DND-41 (cell line): Measurements from ENCODE around the gene PIPOX.

Source experiments
- ATAC-seq: fragments of 200-7000 bp; cut with Tn5 transposase; 3 replicates; pipeline ENCODE4 v1.9.1; 2021; ENCODE audit warnings: low read depth; ENCODE audit not compliant: insufficient read depth
- DNase-seq: peaks from one replicate; pipeline ENCODE4 v3.0.0-alpha.2; 2020
- H2AFZ ChIP-seq: 2 replicates; pipeline ENCODE4 v1.6.0; 2012; ENCODE audit warnings: low read depth, low read length
- H3K27ac ChIP-seq: 2 replicates; pipeline ENCODE4 v1.5.1; 2012; ENCODE audit warnings: low read length, inconsistent platforms
- H3K27me3 ChIP-seq: fragments of 200-600 bp; sonication (generic); 2 replicates; pipeline ENCODE4 v1.6.0; 2012; ENCODE audit warnings: low read length, mild to moderate bottlenecking, inconsistent platforms; ENCODE audit not compliant: insufficient read depth, poor library complexity
- H3K36me3 ChIP-seq: 2 replicates; pipeline ENCODE4 v1.5.1; 2012; ENCODE audit warnings: low read length, inconsistent platforms; ENCODE audit not compliant: insufficient read depth
- H3K4me1 ChIP-seq: 2 replicates; pipeline ENCODE4 v1.5.1; 2012; ENCODE audit warnings: mild to moderate bottlenecking, low read length; ENCODE audit not compliant: insufficient read depth
- H3K4me2 ChIP-seq: 2 replicates; pipeline ENCODE4 v1.6.0; 2012; ENCODE audit warnings: mild to moderate bottlenecking, moderate library complexity, low read length, inconsistent platforms; ENCODE audit not compliant: insufficient read depth
- H3K4me3 ChIP-seq, 2 experiments: fragments of 200-600 bp in 1 of 2; shearing (Covaris generic) in 1 of 2; 2 replicates each; pipeline ENCODE4 v1.5.1; 2012 to 2016; ENCODE audit warnings: inconsistent platforms in 2 of 2, low read length in 2 of 2, mild to moderate bottlenecking in 2 of 2, low read depth in 1 of 2, moderate library complexity in 1 of 2
- H3K79me2 ChIP-seq: 2 replicates; pipeline ENCODE4 v1.6.0; 2012; ENCODE audit warnings: low read length, inconsistent platforms; ENCODE audit not compliant: insufficient read depth
- H3K9ac ChIP-seq: 2 replicates; pipeline ENCODE4 v1.6.0; 2012; ENCODE audit warnings: low read depth, mild to moderate bottlenecking, inconsistent platforms, low read length, moderate library complexity
- H3K9me3 ChIP-seq: 2 replicates; pipeline ENCODE4 v1.5.1; 2012; ENCODE audit warnings: low read length, moderate library complexity, mild to moderate bottlenecking, inconsistent platforms; ENCODE audit not compliant: insufficient read depth, severe bottlenecking
- H4K20me1 ChIP-seq: 2 replicates; pipeline ENCODE4 v1.6.0; 2012; ENCODE audit warnings: low read length; ENCODE audit not compliant: insufficient read depth
- EZH2 ChIP-seq: IDR thresholded peaks from 3 replicates; pipeline ENCODE4 v1.6.1; 2012; ENCODE audit warnings: borderline replicate concordance, low read depth, mild to moderate bottlenecking, moderate library complexity, low read length, inconsistent platforms; ENCODE audit not compliant: severe bottlenecking
- TF ChIP-seq, protein P1 (sequence below): IDR thresholded peaks from 2 replicates; pipeline ENCODE4 v1.5.1; 2012; ENCODE audit warnings: borderline replicate concordance, low read length, moderate library complexity, mild to moderate bottlenecking; ENCODE audit not compliant: poor library complexity, severe bottlenecking; ENCODE audit errors: extremely low read depth

Gene PIPOX

DNA sequence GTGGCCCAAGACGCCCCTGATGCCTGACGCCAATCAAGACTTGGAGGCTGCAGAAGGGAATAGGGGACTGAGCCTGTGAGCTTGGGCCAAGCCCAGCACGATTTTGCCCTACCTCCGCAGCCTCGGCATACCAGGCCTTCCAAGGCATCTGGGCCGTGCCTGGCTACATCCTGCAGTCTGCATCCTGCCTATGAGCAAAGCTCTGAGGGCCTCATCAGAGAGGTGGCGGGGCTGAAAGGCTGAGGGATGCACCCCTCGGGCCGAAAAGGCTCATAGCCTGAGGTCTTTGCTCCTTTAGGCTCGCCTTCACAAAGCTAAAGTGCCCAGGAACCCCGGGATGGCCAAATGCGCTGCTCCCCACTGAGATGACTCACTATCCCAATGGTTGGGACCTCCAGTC, 39.7 kb upstream of the PIPOX start:
- Histone ChIP-seq H3K27me3 (peaks cover 4% of the 10 kb centered on the region), H3K4me2 (no peak overlapping the region), H2AFZ (no peak overlapping the region), H3K4me1 (no peaks in the 10 kb centered on the region), H3K9me3 (no peaks in the 10 kb centered on the region), H3K79me2 (no peaks in the 10 kb centered on the region), H3K9ac (no peak overlapping the region), H3K4me3 (no peak overlapping the region), H3K27ac (no peak overlapping the region), H3K36me3 (no peaks in the 10 kb centered on the region), H4K20me1 (peaks cover 22% of the 10 kb centered on the region)
- DNase-seq (no peak), ATAC-seq (no peak)
- TF ChIP-seq EZH2: no peak
- TF ChIP-seq, protein P1, sequence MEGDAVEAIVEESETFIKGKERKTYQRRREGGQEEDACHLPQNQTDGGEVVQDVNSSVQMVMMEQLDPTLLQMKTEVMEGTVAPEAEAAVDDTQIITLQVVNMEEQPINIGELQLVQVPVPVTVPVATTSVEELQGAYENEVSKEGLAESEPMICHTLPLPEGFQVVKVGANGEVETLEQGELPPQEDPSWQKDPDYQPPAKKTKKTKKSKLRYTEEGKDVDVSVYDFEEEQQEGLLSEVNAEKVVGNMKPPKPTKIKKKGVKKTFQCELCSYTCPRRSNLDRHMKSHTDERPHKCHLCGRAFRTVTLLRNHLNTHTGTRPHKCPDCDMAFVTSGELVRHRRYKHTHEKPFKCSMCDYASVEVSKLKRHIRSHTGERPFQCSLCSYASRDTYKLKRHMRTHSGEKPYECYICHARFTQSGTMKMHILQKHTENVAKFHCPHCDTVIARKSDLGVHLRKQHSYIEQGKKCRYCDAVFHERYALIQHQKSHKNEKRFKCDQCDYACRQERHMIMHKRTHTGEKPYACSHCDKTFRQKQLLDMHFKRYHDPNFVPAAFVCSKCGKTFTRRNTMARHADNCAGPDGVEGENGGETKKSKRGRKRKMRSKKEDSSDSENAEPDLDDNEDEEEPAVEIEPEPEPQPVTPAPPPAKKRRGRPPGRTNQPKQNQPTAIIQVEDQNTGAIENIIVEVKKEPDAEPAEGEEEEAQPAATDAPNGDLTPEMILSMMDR: no peak

DNA sequence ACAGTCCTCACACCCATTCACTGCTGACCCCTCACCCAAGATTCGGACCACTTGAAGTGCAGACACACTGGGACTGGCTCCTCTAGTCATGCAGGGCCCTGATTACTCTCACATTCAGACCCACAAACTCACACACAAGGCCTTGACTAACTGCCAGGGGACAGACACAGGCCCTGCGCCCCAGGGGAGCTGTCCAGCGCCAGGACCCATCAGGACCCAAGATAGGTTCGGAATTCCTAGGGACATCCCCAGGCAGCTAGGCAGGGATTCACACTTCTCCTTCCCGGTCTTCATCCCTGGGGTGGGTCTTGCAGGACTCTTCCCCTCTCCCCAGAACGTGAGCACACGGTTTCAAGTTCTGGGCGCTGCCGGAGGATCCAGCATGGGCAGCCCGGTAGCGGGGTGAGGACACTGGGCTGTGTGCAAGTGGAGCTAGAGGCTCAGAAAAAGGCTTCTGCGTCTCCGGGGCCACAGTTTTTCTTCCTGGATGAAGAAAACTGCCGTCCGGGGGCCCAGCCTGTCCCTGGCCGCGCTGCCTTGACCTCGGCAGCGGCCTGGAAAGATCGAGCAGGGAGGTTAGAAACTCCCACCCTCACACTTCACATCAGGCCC, 38.8 kb upstream of the PIPOX start:
- Histone ChIP-seq H3K9me3 (no peaks in the 10 kb centered on the region), H3K9ac (no peak overlapping the region), H3K27me3 (peaks cover 4% of the 10 kb centered on the region), H4K20me1 (peaks cover 22% of the 10 kb centered on the region), H2AFZ (no peak overlapping the region), H3K36me3 (no peaks in the 10 kb centered on the region), H3K4me3 (no peak overlapping the region), H3K4me2 (no peak overlapping the region), H3K27ac (no peak overlapping the region), H3K4me1 (no peaks in the 10 kb centered on the region), H3K79me2 (no peaks in the 10 kb centered on the region)
- DNase-seq (peak; percentile 15), ATAC-seq (no peak)
- TF ChIP-seq, protein P1: no peak
- TF ChIP-seq EZH2: no peak

DNA sequence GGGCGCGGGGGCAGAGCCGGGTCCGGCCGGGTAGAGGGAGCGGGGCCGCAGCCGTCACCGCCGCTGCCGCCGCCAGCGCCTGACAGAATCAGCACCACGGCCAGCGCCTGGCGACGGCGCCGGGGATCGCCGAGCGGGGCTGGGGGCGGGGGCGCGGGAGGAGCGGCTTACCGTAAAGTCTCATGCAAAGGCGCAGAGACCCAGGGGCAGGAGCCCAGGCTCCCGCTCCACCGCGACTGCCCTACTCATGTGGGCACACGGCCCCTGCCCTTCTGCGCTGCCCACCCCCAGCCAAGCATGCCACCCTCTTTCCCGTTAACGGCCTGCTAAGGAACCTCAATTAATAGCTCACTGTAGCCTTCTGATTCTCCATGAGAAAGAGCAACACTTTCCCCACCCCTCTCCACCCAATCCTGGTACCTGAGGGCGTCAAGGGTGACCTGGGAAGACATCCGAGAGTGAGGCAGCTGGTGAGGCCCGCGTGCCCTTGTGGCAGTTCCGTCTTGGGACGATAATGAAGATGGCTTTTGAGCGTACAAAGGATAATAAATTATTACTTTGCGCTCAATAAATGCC, 36.9 kb upstream of the PIPOX start, which contains the start of gene SEZ6:
TSS of gene SEZ6 (minus strand) at position 98 of the 576 bp plus-strand sequence. CDS start 164 bp downstream, outside the sequence.
- no peaks in the 10 kb centered on the region for H3K36me3 ChIP-seq
- no peaks in the 10 kb centered on the region for H3K9me3 ChIP-seq
- no peaks in the 10 kb centered on the region for H3K4me1 ChIP-seq
- no peak within 1 kb of the TSS for H2AFZ ChIP-seq
- no peak within 1 kb of the TSS for H3K27ac ChIP-seq
- H3K9ac ChIP-seq: no peak within 1 kb of the TSS
- H4K20me1 ChIP-seq: peaks cover 22% of the 10 kb centered on the region
- H3K79me2 ChIP-seq: no peaks in the 10 kb centered on the region
- ATAC-seq: peak; percentile 97
- peak; percentile 83 for DNase-seq
- no peak within 1 kb of the TSS for H3K4me2 ChIP-seq
- no peak within 1 kb of the TSS for H3K4me3 ChIP-seq
- H3K27me3 ChIP-seq: peaks cover 4% of the 10 kb centered on the region
- no peak for TF ChIP-seq EZH2
- TF ChIP-seq, protein P1: no peak
